Measurements from ENCODE around the gene SIGLECL1. TPM values are rescaled to one million over a fixed set of nuclear protein-coding genes. Genes with fewer than 3 reads are reported as not detected.

Gene SIGLECL1
- total RNA-seq, 1 experiment from 2014 or later: not detected

GRCh38 chr19:51252306-51253079 is 1.6 kb downstream of the SIGLECL1 start:
- Histone ChIP-seq H4K91ac (ENCODE audit: insufficient read length, low read depth, low read length) (no peak overlapping the region), H3K27ac (ENCODE audit: insufficient read length, low read depth, low read length) (no peak overlapping the region), H3K9ac (ENCODE audit: extremely low read depth, insufficient read length, low read length) (no peak overlapping the region), H3K23me2 (ENCODE audit: insufficient read length, low read depth, low read length, poor library complexity, severe bottlenecking) (no peaks in the 10 kb centered on the region), H2BK20ac (ENCODE audit: low read depth, low read length, poor library complexity, severe bottlenecking) (no peak overlapping the region), H3K56ac (ENCODE audit: insufficient read length, low read depth, low read length) (no peak overlapping the region), H2BK120ac (ENCODE audit: low read depth, low read length, poor library complexity, severe bottlenecking) (no peak overlapping the region), H2BK15ac (ENCODE audit: low read depth, low read length) (no peak overlapping the region), H2BK12ac (ENCODE audit: insufficient read length, low read depth, low read length) (no peak overlapping the region), H3K4me2 (ENCODE audit: insufficient read depth, insufficient read length, low read length) (no peak overlapping the region), H3K79me2 (ENCODE audit: insufficient read depth, low read length) (no peaks in the 10 kb centered on the region), H3K23ac (ENCODE audit: insufficient read length, low read depth, low read length) (no peak overlapping the region), H3K27me3 (ENCODE audit: insufficient read depth, low read length) (no peaks in the 10 kb centered on the region), H2AK5ac (ENCODE audit: insufficient read length, low read length) (no peak overlapping the region), H4K5ac (ENCODE audit: insufficient read length, low read depth, low read length) (no peak overlapping the region), H4K8ac (replicated peaks; ENCODE audit: insufficient read length, low read depth, low read length) (no peak overlapping the region), H3K4me1 (ENCODE audit: insufficient read depth, low read length) (no peaks in the 10 kb centered on the region), H2BK5ac (ENCODE audit: insufficient read length, low read length) (no peak overlapping the region), H3K4ac (ENCODE audit: low read depth, low read length) (no peak overlapping the region), H3K79me1 (ENCODE audit: insufficient read depth, low read depth, low read length, poor library complexity, severe bottlenecking) (no peaks in the 10 kb centered on the region), H3K14ac (ENCODE audit: insufficient read depth, low read length) (no peak overlapping the region), H2AFZ (ENCODE audit: low read length) (no peak overlapping the region), H3K18ac (ENCODE audit: insufficient read length, low read depth, low read length) (no peak overlapping the region), H3K9me3 (ENCODE audit: control insufficient read depth, low read depth, low read length) (no peaks in the 10 kb centered on the region), H3T11ph (ENCODE audit: low read length) (no peak overlapping the region), H4K20me1 (ENCODE audit: control insufficient read depth, insufficient read depth, insufficient read length) (no peaks in the 10 kb centered on the region)
- no peak overlapping the region for H3K4me3 Mint-ChIP-seq
- no peak overlapping the region for H3K27ac Mint-ChIP-seq
- DNase-seq: no peak
- H3K27me3 Mint-ChIP-seq (ENCODE audit: low read depth): peaks cover 2% of the 10 kb centered on the region; the same call in 1 of the 2 replicates
- peaks cover 0 to 4% (median 0%) of the 10 kb centered on the region in 3 experiments; a peak in 1 of 7 replicates for H3K36me3 Mint-ChIP-seq (ENCODE audit: insufficient read depth in 1 of 3, low read depth in 3 of 3)
- peaks cover 4 to 40% of the 10 kb centered on the region in 2 experiments; a peak in 4 of 5 replicates for H3K9me3 Mint-ChIP-seq
- WGBS (ENCODE audit: extremely low coverage, insufficient read length, low lambda C conversion rate): no CpG with 5 or more reads among the region's 9 CpGs
- no peak for TF ChIP-seq CTCF (conservative IDR thresholded peaks at IDR 0.05)
- H3K4me1 Mint-ChIP-seq: no peaks in the 10 kb centered on the region

Data from H9 (cell line).